GM19395 (cell line): Measurements from ENCODE around the gene TENT4A.
"Not testable (repeated sequence)": the region's sequence is repeated elsewhere in the genome, so short reads cannot be mapped to it uniquely, and the experiment has no call there.

ENCODE experiments used
- ATAC-seq: cut with Tn5 transposase; IDR thresholded peaks from one replicate; pipeline ENCODE4 v1.9.1; 2021; ENCODE audit warnings: mild to moderate bottlenecking, moderate library complexity; ENCODE audit not compliant: unreplicated experiment

Gene TENT4A

GRCh38 chr5:6713274-6714225 lies at the start of gene TENT4A:
Gene TENT4A, plus strand, starts transcription at chr5:6713432. Its CDS starts 552 bp downstream, at chr5:6713984.
- ATAC-seq: no peak

DNA sequence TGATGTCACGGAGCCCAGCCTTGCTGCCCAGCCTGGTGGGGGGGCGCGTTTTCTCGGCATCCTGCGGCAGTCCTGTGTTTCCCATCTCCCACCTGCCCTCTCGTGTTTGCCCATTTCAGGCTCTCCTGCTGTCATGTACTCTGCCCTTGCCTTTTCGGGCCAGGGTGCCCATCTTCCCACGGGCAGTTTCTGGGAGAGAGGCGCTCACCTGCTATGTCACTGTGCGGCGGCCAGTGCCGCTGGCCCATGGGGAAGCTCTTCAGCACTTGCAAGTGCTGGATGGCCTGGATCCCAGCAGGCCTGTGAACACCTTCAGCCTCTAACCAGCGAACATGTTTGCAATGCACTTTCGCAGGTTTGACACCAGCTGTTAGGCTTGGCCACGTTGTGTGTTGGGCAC lies 46.5 kb upstream of the TENT4A start:
- no peak for ATAC-seq

GRCh38 chr5:6667648-6668047 lies 45.6 kb upstream of the TENT4A start:
- ATAC-seq: no peak

GRCh38 chr5:6668717-6669116 lies 44.5 kb upstream of the TENT4A start:
- ATAC-seq: not testable (repeated sequence)

DNA sequence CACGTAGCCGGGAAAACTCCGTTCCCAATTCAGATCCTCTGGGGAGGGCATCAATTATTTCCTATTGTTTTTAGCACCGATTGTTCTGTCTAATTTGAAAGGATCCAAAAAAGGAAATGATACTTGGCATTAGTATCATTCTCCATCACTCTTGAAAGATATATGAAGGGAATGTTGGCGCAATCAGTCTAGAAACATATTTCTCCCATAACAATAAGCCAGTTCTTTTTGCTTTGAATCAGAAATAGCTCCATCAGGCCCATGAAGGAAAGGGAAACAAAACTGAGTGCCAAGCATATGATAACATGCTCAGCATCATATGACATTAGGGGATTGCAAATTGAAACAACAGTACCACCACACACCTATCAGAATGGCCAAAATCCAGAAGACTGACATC lies 40.2 kb upstream of the TENT4A start:
- ATAC-seq: no peak

DNA sequence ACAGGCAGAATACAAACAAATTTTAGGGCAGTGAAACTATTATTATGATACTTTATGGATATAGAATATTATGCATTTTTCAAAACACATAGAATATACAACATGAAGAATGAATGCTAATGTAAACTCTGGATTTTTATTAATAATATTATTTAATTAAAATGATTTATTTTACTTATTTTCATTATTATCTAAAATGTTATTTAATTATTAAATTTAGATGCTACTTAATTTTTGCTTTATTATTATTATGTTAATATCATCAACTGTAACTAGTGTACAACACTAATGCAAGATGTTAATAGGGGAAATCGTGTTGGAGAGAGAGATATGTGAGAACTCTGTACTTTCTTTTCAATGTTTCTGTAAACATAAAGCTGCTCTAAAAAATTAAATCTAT lies 39.3 kb upstream of the TENT4A start:
- ATAC-seq: no peak

DNA sequence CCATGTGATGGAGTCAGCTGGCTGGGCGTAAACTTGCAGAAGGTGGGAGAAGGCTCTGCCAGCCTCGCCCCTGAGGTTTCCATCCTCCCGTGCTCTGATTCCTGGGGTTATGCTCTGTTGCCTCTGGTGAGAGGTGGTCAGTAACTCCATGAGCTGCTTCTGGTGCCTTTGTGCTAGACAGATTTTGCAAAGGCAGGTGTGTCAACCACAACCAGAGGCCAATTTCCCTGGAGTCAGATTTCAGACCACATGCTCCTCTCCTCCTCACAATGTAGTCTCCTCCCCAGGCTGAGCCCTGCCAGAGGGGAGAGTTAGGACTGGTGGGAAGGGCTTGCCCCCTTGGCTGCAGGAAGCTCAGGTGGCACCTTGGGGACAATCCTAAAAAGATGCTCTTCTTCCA lies 38.8 kb upstream of the TENT4A start:
- no peak for ATAC-seq

GRCh38 chr5:6674886-6675285 lies 38.3 kb upstream of the TENT4A start:
- ATAC-seq: no peak

DNA sequence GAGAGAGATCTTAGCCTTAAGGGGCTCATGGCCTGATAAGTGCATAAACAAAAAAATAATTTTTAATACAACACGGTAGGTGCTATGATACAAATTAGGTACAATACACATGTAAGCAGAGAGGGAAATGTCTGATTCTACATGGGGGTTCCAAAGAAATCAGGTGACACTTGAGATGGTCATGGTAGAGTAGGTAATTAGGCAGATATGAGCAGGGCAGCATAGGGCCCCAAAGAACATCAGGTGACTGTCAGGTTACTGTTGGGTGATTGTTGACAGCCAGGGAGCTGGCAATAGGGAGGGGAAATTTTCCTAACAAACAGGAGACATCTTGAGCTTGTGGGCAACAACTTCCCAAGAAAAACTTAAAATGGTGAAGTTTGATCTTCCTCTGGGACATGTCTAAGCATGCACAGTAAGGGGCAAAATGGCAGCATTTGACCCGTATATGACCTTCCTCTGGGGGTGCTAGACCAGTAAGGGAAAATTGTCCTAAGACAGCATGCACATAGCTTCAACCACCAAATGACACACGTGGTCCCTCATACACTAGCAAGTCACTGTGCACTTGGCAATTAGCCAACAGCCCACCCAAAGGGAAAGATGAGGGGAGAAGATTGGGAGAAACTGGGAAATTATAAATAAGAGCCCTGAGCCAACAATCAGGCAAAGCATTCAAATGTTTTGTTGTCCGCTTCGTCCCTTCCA lies 37.3 kb upstream of the TENT4A start:
- ATAC-seq: no peak

DNA sequence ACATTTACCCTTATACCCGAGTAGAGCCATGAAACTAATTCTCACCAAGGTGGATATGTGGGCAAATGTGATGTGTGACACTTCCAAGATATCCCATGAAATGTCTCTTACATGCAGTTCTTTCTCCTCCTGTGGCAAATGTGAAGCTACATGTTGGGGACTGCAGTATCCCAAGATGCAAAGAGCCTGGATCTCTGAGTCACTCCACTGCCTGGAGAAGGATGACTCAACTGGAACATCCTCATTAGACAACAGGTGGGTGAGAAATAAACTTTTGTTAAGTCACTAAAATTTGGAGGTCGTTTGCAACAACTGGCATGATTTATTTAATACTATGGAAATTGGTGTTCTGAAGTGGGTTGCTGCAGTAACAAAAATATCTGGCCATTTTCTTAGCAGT lies 36.5 kb upstream of the TENT4A start:
- ATAC-seq: no peak

DNA sequence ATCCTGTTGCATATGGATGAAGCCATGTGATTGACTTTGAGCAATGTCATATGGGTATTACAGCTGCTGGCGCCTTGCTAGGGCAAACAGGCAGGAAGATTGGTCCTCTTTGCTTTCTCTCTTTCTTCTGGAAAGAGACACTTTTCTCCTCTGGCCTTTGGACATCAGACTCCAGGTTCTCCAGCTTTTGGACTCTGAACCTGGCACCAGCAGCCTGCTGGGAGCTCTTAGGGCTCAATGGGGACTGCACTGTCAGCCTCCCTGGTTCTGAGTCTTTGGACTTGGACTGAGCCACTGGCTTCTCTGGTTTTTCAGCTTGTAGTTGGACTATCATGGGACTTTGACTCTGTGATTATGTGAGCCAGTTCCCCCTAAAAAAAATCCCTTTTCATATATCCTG lies 34.8 kb upstream of the TENT4A start:
- no peak for ATAC-seq

GRCh38 chr5:6680922-6681321 lies 32.3 kb upstream of the TENT4A start:
- ATAC-seq: no peak

GRCh38 chr5:6681682-6682081 lies 31.6 kb upstream of the TENT4A start:
- ATAC-seq: no peak

DNA sequence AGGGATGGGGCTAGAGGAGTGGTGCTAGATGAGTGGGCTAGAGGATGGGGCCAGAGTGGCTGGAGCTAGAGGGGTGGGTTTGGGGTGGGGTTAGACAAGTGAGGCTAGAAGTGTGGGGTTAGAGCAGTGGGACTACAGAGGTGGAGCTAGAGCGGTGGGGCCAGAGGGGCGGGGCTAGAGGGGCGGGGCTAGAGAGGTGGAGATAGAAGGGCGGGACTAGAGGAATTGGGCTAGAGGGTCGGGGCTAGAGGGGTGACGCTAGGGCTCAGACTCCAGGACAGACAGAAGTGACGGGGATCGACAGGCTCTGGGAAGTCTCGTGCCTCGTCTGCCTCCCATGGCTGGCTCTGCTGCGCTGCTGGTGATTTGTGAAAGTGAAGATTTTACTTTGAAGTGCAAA lies 31.0 kb upstream of the TENT4A start:
- ATAC-seq: no peak

DNA sequence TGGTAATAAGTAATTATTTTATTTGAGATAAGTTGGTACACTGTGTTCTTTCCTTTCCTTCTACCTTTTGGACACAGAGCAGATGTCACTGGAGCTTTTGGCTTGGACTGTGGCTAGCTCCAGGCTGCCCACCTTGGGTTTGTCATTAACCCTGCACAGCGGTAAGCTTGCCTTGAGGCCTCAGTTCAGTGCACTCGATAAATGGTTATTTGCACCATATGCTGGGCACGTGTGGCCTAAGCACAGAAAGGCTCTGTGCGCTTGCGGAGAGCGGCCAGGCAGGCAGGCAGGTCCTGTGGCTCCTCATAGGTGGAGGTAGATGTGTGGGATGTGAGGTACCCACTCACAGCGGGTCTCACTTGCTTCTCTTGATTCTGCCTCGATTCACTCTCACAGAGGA lies 30.0 kb upstream of the TENT4A start:
- no peak for ATAC-seq

DNA sequence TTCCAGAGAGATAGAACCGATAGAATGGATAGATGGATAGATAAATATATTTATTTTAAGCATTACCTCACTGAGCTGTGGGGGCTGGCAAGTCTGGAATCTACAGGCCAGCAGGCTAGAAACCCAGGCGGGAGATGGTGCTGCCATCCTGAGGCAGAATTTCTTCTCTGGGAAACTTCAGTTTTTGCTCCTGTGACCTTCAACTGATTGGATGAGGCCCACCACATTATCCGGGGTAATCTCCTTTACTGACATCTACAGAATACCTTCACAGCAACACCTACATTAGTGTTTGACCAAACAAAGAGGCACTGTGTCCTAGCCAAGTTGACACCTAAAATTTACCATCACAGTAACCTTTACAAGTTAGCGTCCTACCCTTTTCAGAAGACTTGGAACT lies 29.2 kb upstream of the TENT4A start:
- ATAC-seq: no peak

- ATAC-seq: no peak
Measured at GRCh38 chr5:6686501-6686900, 26.7 kb upstream of the TENT4A start.

GRCh38 chr5:6686915-6687409 lies 26.3 kb upstream of the TENT4A start:
- ATAC-seq: no peak

- no peak for ATAC-seq
Measured at GRCh38 chr5:6687505-6687904, 25.7 kb upstream of the TENT4A start.

- no peak for ATAC-seq
Measured at GRCh38 chr5:6692906-6693305, 20.3 kb upstream of the TENT4A start.

DNA sequence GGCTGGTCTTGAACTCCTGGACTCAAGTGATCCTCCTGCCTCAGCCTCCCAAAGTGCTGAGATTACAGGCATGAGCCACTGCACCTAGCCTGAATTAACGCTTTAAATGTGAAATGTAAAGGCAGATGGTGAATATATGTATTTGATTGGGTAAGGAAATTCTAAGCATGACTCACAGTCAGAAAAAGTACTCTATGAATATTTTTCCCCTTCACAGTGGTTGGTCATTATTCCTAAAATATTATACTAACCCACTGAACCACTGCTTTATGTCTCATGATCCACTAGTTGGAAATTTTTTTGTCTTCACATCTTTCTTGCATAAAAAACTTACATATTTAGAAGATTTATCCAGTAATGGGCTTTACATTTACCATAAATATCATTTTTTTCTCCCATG lies 14.5 kb upstream of the TENT4A start:
- no peak for ATAC-seq

- ATAC-seq: no peak
Measured at GRCh38 chr5:6699357-6699756, 13.9 kb upstream of the TENT4A start.
